Mucosa of descending colon (tissue), 3 donors: ENCODE measurements around the gene AFG3L2. TPM values are rescaled to one million over a fixed set of nuclear protein-coding genes. Genes with fewer than 3 reads are reported as not detected.

Experiments
- ATAC-seq: fragments of 200-7000 bp; cut with Tn5 transposase; one replicate; pipeline ENCODE4 v1.9.1; 2020; ENCODE audit warnings: mild to moderate bottlenecking, moderate library complexity
- DNase-seq, 3 donors: peaks; one replicate each; pipeline ENCODE4 v3.0.0-alpha.2; 2020
- H3K36me3 ChIP-seq: fragments of 200-600 bp; one replicate; pipeline ENCODE4 v1.8.0; 2021; ENCODE audit warnings: low read depth, mild to moderate bottlenecking
- H3K4me1 ChIP-seq: fragments of 200-600 bp; one replicate; pipeline ENCODE4 v1.8.0; 2021; ENCODE audit warnings: low read depth, mild to moderate bottlenecking
- H3K4me3 ChIP-seq: fragments of 200-600 bp; one replicate; pipeline ENCODE4 v1.8.0; 2021; ENCODE audit warnings: mild to moderate bottlenecking
- H3K9me3 ChIP-seq: fragments of 200-600 bp; one replicate; pipeline ENCODE4 v1.8.0; 2021; ENCODE audit warnings: mild to moderate bottlenecking
- intact Hi-C, 2 donors: fragments of 100-400 bp; cut with DNase I in 1 of 2; cut with micrococcal nuclease in 1 of 2; formaldehyde crosslinking; loops; one replicate each; pipeline versions ENCODE4 v1.11.0 to v1.11.1; 2022; cut with DNase I, micrococcal nuclease
- total RNA-seq, 3 donors: library from RNA; stranded (reverse); fragmentation: NEBNext Ultra II Directional in 2 of 3; extraction: Animal tissue kit (Norgen Biotek cat#: 25700) in 2 of 3; gene quantifications; one replicate each; pipeline versions ENCODE4 v1.2.1 to v1.2.4, GENCODE V29; 2021 to 2023
- TF ChIP-seq, protein P1 (sequence below): fragments of 200-600 bp; IDR thresholded peaks from one replicate; pipeline ENCODE4 v1.8.0; 2022; ENCODE audit warnings: antibody characterized with exemption, mild to moderate bottlenecking
- donor health status: DM: no; HTN: no; CAD: no; lungs with moderate emphysema.
- donor health status: DM: no; HTN: no; CAD: no.
- donor health status: DM: no; HTN: yes; CAD: no.

Gene AFG3L2
- total RNA-seq, 3 donors from 2014 or later, result 68.5 to 104 (median 93.1) TPM

- DNase-seq (no peak), ATAC-seq (no peak)
- no peak overlapping the region for H3K4me3 ChIP-seq
- TF ChIP-seq, protein P1, sequence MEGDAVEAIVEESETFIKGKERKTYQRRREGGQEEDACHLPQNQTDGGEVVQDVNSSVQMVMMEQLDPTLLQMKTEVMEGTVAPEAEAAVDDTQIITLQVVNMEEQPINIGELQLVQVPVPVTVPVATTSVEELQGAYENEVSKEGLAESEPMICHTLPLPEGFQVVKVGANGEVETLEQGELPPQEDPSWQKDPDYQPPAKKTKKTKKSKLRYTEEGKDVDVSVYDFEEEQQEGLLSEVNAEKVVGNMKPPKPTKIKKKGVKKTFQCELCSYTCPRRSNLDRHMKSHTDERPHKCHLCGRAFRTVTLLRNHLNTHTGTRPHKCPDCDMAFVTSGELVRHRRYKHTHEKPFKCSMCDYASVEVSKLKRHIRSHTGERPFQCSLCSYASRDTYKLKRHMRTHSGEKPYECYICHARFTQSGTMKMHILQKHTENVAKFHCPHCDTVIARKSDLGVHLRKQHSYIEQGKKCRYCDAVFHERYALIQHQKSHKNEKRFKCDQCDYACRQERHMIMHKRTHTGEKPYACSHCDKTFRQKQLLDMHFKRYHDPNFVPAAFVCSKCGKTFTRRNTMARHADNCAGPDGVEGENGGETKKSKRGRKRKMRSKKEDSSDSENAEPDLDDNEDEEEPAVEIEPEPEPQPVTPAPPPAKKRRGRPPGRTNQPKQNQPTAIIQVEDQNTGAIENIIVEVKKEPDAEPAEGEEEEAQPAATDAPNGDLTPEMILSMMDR, result no peak
- peaks cover 36% of the 10 kb centered on the region for H3K4me1 ChIP-seq
- H3K9me3 ChIP-seq, result no peaks in the 10 kb centered on the region
- intact Hi-C loops, result no loop called here
- no peaks in the 10 kb centered on the region for H3K36me3 ChIP-seq
Measured at GRCh38 chr18:12374401-12374800, 2.6 kb downstream of the AFG3L2 start.

DNA sequence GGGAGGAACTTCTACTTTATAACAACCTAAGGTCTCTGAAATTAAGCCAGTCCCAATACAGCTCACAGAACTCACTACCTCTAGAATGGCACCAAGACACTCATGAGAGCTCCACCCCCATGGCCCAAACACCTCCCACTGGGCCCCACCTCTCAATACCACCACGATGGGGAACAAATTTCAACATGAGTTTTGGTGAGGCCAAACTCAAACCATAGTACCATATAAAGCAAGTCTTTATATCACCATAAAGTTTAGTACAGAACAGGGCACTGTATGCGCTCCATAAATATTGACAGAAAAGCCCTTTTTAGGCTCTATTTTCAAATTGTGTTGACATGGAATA is 3.3 kb downstream of the AFG3L2 start:
- no peak overlapping the region for H3K4me3 ChIP-seq
- intact Hi-C loops, result no loop called here
- peaks cover 36% of the 10 kb centered on the region for H3K4me1 ChIP-seq
- H3K9me3 ChIP-seq, result no peaks in the 10 kb centered on the region
- TF ChIP-seq, protein P1, result no peak
- DNase-seq, result no peak
- ATAC-seq, result no peak
- no peaks in the 10 kb centered on the region for H3K36me3 ChIP-seq

GRCh38 chr18:12373116-12373770 is 3.8 kb downstream of the AFG3L2 start:
- peaks cover 36% of the 10 kb centered on the region for H3K4me1 ChIP-seq
- ATAC-seq (no peak), DNase-seq (peak in 1 of 3 donors; percentile 40)
- H3K4me3 ChIP-seq, result no peak overlapping the region
- H3K9me3 ChIP-seq, result no peaks in the 10 kb centered on the region
- TF ChIP-seq, protein P1, result no peak
- no peaks in the 10 kb centered on the region for H3K36me3 ChIP-seq
- intact Hi-C loops, result no loop called here

GRCh38 chr18:12372406-12372805 is 4.6 kb downstream of the AFG3L2 start:
- ATAC-seq (no peak), DNase-seq (no peak)
- Histone ChIP-seq H3K4me1 (peaks cover 36% of the 10 kb centered on the region), H3K36me3 (no peaks in the 10 kb centered on the region), H3K9me3 (no peaks in the 10 kb centered on the region), H3K4me3 (no peak overlapping the region)
- TF ChIP-seq, protein P1, result no peak
- intact Hi-C loops, result no loop called here

- intact Hi-C loops, result no loop called here
- Histone ChIP-seq H3K4me1 (peaks cover 36% of the 10 kb centered on the region), H3K9me3 (no peaks in the 10 kb centered on the region), H3K36me3 (no peaks in the 10 kb centered on the region), H3K4me3 (no peak overlapping the region)
- DNase-seq (no peak), ATAC-seq (peak; percentile 60)
- TF ChIP-seq, protein P1, result no peak
Measured at GRCh38 chr18:12371590-12371989, 5.4 kb downstream of the AFG3L2 start.

GRCh38 chr18:12369211-12369610 is 7.8 kb downstream of the AFG3L2 start:
- Histone ChIP-seq H3K4me3 (no peak overlapping the region), H3K36me3 (no peaks in the 10 kb centered on the region), H3K4me1 (peaks cover 25% of the 10 kb centered on the region), H3K9me3 (no peaks in the 10 kb centered on the region)
- ATAC-seq (no peak), DNase-seq (no peak)
- TF ChIP-seq, protein P1, result no peak
- intact Hi-C loops, result no loop called here
